Measurements from ENCODE around the gene GAS7.

Gene GAS7

DNA sequence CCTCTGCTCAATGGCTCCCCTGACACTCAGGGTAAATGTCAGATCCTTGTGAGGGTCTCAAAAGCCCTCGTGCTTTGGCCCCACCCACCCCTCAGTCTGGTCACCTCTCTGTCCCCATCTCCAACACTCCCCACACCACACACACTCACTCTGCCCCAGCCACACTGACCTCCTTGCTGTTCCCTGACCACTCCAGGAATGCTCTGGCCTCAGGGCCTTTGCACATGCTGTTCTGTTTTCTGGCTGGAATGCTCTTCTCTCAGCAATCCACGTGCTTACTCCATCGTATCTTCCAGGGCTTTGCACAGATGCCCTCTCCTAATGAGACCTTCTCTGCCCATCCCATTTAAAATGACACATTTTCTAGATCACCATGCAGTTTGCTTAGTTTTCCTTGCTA is 28.2 kb downstream of the GAS7 start:
- no peak for DNase-seq

DNA sequence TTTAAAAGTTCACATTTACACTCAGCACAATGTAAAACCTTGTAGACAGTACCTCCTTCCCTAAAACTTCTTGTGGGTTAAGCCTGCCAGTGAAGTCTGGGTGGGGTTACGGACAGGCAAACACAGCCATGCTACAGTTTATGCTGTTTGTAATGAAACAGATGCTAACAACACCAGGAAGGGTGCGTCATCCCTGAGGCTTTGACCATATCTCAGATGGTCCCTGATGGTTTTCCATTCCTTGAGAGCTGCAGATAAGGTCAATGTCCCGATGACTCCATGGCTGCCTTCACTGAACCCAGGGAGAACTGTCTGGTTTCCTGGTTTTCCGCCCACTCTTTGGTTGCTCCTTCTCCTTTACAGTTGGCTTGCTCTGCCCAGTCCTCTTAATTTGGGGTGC is 29.1 kb downstream of the GAS7 start:
- DNase-seq = no peak

DNA sequence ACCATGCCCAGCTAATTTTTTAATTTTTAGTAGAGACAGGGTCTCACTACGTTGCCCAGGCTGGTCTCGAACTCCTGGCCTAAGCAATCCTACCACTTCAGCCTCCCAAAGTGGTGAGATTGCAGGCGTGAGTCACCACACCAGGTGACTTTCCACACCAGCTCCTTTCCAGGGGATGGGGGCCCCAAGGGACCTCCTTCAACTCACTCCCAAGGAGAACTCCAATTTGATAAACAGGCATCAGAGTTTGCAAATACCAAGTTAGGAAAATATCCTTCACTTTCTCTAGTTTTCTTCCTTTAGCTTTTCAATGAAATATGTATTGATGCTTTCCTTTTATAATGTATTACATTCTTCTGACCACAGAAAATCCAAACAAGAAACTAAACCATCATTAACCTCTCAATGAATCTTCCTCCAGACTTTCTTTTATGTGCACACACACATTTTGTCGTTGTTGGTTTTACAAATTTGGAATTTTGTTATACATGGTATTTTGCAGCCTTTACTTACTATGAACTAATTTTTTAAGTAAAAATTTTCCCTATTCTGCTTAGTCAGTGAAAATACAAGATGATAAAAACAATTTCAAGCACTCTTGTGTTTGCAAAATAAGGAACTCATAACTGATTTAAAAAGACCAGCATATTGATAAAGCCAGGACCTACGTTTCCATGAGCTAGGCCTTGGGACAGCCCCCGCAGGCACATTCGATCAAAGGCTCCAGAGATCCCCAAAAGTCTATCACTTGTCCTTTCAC is 32.0 kb downstream of the GAS7 start:
- DNase-seq = no peak

DNA sequence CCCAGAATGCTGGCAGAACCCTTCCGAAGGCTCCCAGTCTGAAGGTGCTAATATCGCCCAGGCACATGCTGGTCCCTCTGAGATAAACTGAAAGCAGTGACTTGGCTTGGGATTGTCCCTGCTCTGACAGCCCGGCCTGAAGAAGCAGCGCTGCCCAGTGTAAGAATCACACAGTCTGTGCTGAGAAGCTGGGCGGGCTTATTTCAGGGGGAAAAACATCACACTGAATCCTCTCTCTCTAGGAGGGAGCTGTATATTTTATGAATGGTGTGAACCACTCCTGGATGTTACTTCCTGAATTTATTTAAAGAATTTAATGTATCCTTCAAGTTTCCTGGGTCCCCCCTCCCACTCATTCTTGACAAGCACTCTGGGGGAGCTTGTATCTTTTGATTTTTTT is 36.3 kb downstream of the GAS7 start:
- DNase-seq = no peak

DNA sequence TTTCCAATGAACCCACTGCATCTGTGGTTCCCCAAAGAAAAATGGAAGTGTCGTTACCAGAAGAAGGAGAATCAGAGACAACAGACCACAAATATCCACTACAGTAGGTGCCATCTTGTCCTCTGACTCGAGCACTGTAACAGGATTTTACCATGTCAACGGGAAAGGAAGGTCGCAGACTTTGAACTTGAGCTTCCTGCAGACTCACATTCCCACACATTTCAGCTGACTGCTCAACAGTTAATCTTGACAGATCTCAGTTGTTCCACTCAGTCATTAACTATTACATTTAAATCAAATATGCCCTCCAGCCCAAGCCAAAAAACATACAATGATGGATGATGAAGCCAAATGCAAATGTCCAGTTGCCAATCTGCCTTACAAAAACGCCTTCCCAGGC is 37.0 kb downstream of the GAS7 start:
- DNase-seq = no peak

DNA sequence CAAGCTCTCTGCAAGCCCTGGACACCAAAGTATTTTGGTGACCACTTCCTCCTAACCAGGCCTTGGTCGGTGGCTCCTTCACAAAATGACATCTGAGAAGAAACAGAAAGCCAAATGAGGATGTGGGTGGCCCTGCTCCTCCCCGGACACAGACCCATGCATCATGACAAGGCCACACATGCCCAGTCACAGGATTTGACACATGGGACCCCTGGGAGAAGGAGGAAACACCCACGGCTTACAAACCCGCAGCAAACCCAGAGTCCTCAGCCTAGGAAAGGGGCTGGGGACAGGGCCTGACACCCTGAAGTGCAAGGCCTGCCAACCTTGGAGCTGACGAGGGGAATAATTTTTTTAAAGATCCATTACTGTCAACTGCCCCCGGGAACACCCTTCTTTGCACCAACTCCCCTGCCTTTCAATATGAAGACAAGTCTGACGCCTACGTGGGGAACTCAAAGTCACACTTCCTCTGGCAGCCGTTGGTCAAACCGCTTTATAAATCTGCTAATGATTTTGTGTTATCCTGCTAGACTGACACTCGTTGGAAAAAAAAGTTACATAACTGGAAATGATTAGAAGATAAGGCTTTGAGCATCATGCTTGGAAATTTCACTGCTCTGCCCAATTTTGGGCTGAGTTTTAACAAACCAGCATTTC is 41.3 kb downstream of the GAS7 start:
- peak; percentile 47 to 76 for DNase-seq

DNA sequence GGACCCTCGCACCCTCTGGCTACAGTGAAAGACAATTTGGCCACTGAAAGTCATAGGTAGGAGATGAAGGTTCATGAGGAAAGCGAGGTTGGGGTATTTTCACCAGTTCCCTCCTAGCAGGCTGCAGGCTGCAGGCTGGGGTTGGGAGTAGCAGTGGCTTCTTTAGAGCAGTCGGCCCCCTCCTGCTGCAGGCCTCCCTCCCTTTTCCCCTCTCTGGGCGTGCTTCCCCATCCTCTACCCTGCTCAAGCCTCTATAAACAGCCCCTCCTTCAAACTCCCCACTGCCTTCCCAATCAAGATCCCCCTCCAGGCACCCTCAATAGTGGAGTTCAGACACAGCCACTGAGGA is 41.8 kb downstream of the GAS7 start:
- DNase-seq = no peak

DNA sequence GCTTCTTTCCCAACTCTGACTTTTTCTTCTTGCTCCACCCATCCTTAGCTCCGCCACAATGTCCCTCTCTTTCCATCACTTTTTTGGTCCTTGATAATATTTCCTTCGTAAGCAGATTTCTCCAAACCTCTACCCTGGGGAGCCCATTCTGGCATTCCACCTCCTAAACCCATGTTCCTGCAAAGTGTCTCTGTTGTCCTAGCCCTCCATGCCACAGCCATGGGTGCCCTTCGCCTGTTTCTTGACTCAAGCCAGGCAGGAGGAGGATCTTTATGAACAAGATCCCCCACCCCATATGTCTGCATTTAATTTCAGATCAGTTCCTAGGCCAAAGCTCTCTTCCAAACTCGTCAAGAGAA is 42.4 kb downstream of the GAS7 start:
- DNase-seq = no peak

DNA sequence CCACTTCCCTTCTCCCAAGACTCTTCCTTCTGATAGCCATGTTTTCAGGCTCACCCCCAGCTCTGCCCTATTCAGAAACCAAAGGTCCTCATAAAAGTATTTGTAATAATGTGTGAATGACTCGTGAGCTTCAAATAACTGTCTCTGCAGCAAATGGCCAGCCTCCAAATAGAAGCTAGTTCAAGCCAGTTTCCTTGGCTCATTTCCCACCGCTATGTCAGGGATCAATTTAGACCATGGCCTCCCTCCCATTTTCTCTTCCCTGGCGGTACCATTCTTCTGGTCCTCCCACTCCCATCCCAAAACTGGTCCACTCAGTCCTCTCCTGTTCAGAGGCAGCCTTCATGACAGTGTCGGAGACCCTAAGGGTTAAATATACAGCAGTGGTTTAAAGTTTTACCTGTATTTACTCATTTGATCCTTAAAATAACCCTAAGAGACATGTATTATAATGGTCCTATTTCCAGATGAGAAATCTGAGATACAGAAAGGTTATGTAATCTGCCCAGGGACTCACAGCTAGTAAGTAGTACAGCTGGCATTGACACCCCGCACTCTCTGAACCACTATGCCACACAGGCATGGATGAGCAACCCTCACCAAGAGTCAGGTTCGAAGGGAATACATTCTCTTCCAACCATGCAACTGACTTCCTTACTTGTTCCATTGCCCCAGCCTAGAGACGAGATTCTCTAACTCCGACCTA is 42.9 kb downstream of the GAS7 start:
- no peak for DNase-seq

DNA sequence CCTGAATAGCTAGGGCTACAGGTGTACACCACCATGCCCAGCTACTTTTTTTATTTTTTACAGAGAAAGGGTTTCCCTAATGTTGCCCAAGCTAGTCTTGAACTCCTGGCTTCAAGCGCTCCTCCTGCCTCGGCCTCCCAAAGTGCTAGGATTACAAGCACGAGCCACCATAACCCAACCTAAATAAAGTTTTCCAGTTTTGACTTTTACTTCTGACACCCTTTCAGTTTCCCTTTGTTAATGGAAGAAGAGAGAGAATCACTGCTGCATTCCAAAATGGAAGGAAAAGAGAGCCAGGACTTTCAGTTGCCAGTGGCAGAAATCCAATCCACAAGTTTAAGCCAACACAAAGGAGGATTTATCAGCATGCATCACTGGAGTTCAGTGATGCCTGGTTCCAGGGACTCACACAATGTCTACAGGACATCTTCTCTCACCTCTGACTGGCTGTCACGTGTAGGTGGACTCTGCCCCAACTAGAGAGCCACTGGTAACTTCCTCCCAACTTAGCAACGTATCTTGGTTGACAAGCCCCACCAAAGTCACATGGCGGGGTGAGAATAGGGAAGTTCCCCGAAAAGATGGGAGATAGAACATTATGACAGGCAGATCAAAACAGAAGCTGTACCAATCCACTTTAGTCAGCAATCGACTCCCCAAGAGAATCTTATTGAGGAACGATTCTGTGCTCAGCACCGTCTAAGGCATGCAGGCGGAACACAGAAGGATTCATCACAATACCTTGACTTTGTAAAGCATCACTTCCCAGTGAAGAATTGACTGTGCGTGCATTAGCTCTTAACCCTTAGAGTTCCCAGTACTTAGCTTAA is 46.5 kb downstream of the GAS7 start:
- peak; percentile 70 to 72 for DNase-seq

DNA sequence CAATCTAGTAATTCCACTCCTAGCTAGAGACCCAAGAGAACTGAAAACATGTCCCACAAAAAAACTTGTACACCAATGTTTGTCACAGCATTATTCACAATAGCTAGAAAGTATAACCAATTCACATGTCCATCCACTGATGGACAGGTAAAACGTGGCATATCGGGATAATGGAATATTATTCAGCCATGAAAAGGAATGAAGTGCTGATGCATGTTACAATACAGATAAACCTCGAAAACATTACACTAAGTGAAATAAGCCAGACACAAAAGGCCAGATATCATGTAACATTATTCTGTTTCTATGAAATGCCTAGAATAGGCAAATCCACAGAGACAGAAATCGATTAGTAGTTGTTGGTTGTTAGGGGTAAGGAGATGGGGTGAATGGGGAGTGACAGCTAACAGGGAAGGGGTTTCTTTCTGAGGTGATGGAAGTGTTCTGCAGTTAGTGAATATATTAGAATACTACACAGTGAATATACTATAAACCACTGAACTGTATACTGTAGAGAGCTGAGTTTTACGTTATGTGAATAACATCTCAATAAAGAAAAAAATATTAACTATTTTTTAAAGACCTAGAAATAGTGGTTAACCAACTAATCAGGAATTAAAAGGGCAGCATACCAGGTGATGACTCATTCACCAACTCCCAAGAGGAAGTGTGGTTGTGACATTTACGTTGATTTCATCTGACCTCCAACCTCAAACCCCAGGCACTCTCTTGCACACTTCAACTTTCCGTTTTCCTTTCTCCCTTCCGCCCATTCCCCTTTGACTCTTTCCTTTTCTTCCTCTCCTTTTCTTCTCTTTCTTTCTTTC is 48.6 kb downstream of the GAS7 start:
- peak; percentile 65 to 77 for DNase-seq

DNA sequence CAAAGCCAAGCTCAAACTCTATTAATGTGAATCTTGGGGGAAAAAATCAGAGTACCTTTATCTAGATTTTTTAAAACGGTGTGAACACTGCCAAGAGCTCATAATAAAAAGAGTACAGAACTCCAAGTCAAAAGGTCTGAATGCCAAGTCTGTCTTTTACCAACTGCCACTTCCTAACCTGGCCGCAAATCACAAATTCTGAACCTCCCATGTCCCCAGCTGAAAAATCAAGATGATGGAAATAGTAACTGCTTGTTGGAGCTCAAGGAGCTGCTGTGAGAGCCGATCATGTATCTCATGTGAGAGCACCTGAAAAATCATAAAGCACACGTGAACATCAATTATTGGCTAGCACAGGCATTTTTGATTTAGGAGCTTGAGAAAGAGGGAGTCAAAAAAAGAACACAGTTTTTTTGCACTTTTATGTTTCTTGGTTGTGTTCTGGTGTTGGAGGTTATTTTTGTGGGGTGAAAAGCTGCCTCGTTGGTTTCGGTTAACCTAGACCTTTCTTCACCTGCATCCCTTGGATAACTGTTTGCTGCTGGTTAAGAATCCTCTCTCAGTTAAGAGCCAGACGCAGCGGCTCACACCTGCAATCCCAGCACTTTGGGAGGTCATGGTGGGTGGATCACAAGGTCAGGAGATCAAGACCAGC is 50.5 kb downstream of the GAS7 start:
- DNase-seq = no peak

DNA sequence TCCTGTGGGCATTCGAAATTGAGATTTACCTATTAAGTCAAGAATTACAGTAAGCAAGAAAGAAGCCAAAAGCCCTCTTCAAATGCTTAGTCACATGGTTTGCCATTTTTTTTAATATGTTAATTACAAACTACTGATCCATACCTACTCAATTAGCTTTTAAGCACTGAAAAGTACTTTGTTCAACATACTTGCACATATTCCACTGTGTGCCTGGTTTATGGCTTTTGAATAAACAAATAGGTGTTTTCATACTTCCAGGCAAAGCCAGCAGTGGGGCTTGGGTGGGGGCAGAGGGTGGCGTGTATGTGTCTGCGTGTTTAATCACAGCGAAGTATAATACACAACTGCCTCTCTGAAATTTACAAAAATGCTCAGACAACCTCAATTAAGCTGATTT is 51.4 kb downstream of the GAS7 start:
- DNase-seq = no peak

DNA sequence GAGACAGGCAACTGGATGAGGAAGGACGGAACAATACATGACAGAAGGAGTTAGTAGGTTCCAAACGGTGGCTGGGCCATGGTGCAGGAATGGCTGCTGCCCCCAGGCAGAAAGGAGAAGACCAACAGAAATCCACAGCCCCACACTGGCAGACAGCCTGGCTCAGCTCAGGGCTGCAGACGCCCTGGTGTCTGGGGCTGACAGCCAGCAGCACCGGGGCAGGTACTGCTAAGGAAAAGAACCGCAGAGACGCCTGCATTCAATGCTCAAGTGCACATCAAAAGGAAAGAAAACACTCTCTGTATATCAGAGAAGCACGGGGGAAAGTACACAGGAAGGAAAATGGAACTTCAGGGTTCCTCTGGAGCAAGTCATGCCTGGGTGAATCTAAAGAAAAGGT is 53.4 kb downstream of the GAS7 start:
- DNase-seq = no peak

DNA sequence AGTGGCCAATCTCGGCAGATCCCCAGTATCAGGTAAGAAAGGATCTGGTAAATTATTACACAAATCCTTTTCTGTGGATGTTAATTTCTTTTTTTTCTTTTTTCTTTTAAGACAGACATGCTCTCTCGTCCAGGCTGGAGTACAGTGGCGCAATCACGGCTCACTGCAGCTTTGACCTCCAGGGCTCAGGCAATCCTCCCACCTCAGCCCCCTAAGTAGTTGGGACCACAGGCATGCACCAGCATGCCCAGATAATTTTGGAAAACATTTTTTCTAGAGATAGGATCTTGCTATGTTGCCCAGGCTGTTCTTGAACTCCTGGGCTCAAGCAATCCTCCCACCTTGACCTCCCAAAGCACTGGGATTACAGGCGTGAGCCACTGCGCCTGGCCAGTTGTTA is 54.0 kb downstream of the GAS7 start:
- no peak for DNase-seq

DNA sequence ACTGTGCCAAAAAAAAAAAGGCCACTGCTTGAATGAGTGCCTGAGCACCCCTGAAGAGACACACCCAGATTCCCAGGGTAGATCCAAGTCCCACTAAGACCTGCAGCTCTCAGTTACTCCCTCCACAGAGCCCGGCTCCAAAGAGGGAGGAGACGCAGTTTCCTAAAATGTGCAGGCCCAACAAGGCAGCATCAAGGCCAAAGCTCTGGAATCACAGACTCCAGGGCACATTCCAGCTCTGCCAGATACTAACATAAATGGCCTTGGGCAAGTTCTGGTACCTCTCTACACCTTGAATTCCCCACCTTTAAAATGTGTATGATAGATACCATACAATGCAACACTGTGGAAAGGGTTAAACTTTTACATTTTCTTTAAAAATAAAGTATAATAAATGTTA is 57.0 kb downstream of the GAS7 start:
- DNase-seq = no peak

DNA sequence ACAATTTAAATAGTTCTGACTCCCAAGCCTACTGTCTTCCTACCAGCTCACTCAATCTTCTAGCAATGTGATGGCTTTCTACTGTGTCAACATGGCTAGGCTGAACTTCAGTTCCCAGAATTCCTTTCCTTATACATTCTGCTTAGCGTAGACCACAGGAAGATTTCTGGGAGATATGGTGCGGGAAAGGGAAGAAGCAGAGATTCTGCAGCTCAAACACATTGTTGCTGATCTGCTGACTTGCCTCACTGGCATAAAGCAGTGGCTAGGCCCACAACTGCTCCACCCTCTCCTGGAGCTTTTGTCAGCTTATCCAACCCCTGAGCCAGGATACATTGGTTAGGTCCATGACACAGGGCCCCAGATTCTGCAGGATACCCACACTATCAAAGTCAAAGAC is 58.8 kb downstream of the GAS7 start:
- no peak for DNase-seq

DNA sequence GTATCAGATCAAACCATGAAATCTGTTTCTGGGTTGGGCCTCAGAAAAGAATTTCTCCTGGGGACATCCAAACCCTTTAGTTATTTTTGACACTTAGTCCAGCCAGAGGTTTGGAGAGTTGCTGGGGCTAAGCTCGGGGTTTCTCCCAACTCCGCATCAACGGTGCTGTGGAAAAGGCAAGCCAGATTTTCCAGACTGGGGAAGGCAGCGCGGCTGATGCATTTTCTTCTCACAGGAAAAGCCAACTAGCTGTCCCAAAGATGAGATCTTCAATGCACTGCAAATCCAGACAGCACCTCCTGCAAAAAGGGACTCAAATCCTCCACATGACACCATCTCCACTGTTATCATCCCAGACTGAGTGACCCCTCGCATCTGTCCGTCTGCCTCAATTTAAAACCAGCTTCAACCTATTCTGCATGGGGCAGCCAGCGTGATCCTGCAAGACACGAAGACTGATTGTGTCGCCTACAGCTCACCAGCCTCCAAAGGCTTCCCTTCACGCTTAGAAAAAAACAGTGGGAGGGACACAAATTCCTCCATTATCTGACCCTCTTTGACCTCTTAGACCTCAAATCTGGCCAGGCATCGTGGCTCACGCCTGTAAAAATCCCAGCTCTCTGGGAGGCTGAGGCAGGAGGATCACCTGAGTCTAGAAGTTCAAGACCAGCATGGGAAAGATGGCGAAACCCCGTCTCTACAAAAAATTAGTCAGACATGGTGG is 62.0 kb downstream of the GAS7 start:
- no peak for DNase-seq

DNA sequence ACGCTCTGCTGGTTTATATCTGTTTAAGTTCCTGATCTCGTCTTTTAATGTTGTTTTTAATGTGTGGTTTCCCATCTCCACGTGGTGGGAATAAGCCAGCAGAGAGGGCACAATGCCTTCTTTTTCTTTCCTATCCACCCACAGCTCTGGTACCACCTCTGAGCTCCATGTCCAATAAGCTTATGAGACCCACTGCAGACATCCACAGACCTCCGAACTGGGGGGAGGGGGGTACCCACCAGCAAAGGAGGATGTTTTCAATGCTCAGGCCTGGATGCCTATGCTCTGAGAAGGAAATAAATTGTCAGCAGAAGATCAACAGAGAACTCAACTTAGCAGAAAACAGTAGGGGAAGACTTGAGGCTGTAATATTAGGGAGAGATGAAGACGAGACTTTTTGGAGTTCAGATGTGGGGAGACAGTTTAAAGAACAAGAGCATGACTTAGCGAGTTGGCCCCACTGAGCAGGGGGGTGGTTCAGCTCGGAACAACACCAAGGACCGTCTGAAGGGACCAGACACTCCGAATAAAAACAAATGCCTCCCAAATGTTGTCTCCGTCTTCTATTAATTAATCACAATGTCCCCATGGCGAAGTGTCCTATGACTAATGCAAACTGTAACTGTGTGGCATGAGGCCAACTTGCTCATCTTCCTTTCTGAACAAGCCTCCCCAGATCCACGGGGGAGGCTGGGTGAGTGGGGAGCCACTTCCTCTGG is 62.7 kb downstream of the GAS7 start:
- peak; percentile 36 to 40 for DNase-seq

DNA sequence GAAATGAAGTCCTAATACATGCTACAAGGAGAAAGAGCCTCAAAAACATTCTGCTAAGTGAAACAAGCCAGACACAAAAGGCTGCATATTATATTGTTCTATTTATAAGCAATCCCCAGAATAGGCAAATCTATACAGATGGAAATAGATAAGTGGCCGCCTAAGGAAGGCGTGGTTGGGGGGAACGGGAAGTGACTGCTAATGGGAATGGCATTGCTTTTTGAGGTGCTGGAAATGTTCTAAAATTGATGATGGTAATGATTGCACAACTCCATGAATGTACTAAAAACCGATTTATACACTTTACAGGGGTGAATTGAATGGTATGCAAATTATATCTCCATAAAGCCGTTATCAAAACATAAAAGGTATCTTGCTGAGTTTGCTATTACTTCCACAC is 67.7 kb downstream of the GAS7 start:
- DNase-seq = no peak

DNA sequence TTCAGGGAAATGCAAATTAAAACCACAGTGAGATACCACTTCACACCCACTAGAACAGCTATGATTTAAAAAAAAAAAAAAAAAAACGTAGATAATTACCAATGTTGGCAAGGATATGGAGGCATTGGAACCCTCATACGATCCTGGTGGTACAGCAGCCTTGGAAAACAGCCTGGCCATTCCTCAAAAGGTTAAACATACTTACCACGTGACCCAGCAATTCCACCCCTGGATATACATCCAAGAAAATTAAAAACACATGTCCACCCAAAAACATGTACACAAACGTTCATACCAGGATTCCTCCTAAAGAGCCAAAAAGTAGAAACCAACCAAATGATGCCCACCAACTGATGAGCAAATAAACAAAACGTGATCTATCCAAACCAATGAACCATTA is 68.1 kb downstream of the GAS7 start:
- no peak for DNase-seq

Measured in AML-193 (cell line).